GM21367 (cell line): Measurements from ENCODE around the gene LILRB3.
"Not testable (repeated sequence)": the region's sequence is repeated elsewhere in the genome, so short reads cannot be mapped to it uniquely, and the experiment has no call there.

Source experiments
- ATAC-seq: cut with Tn5 transposase; IDR thresholded peaks from one replicate; pipeline ENCODE4 v1.9.1; 2021; ENCODE audit not compliant: unreplicated experiment

LILRB3 gene

GRCh38 chr19:54191011-54191810 is 31.6 kb downstream of the LILRB3 start, which contains the start of gene TSEN34:
Gene TSEN34 (plus strand): TSS chr19:54191308. CDS start chr19:54191365, 57 bp downstream.
- peak; percentile 26 for ATAC-seq

GRCh38 chr19:54190503-54191010 is 32.2 kb downstream of the LILRB3 start:
- peak; percentile 37 for ATAC-seq

GRCh38 chr19:54189735-54190502 is 32.9 kb downstream of the LILRB3 start:
- peak; percentile 36 for ATAC-seq

GRCh38 chr19:54189145-54189734 is 33.6 kb downstream of the LILRB3 start, which contains the start of gene MBOAT7:
Gene MBOAT7 (minus strand): TSS chr19:54189580. CDS start chr19:54188508, 1,072 bp downstream.
- ATAC-seq, result peak; percentile 6

- no peak for ATAC-seq
These were observed 34.5 kb downstream of the LILRB3 start for GRCh38 chr19:54188215-54188871.

- no peak for ATAC-seq
These were observed 35.8 kb downstream of the LILRB3 start for GRCh38 chr19:54186934-54187381.

GRCh38 chr19:54186351-54186750 is 36.5 kb downstream of the LILRB3 start:
- no peak for ATAC-seq

GRCh38 chr19:54183431-54183830 is 39.4 kb downstream of the LILRB3 start:
- no peak for ATAC-seq

GRCh38 chr19:54181894-54182293 is 40.9 kb downstream of the LILRB3 start:
- ATAC-seq, result not testable (repeated sequence)

GRCh38 chr19:54180691-54181091 is 42.1 kb downstream of the LILRB3 start:
- no peak for ATAC-seq

GRCh38 chr19:54179921-54180461 is 42.8 kb downstream of the LILRB3 start:
- no peak for ATAC-seq

GRCh38 chr19:54179262-54179852 is 43.5 kb downstream of the LILRB3 start:
- no peak for ATAC-seq

GRCh38 chr19:54178581-54179261 is 44.1 kb downstream of the LILRB3 start:
- no peak for ATAC-seq

GRCh38 chr19:54173951-54174834 is 48.6 kb downstream of the LILRB3 start:
- no peak for ATAC-seq

- ATAC-seq, result no peak
These were observed 49.5 kb downstream of the LILRB3 start for GRCh38 chr19:54173359-54173699.

- no peak for ATAC-seq
These were observed 50.1 kb downstream of the LILRB3 start, which contains the start of gene TMC4 for GRCh38 chr19:54172471-54173358. Gene TMC4 (minus strand): TSS chr19:54173160. CDS start chr19:54173117, 43 bp downstream.

GRCh38 chr19:54171736-54172431 is 50.9 kb downstream of the LILRB3 start:
- not testable (repeated sequence) for ATAC-seq
